LNCaP clone FGC (cell line): Measurements from ENCODE around the gene PDGFC.

Source experiments
- DNase-seq: peaks from one replicate; pipeline ENCODE4 v3.0.0-alpha.2; 2011; ENCODE audit warnings: low read depth
- H3K4me3 ChIP-seq: 2 replicates; pipeline ENCODE4 v1.5.1; 2011; ENCODE audit warnings: mild to moderate bottlenecking, low read depth, low read length, control low read depth
- CTCF ChIP-seq: IDR thresholded peaks from 2 replicates; pipeline ENCODE4 v1.5.1; 2012; ENCODE audit warnings: mild to moderate bottlenecking; ENCODE audit not compliant: control insufficient read depth, insufficient read depth; ENCODE audit errors: extremely low read depth

PDGFC gene

GRCh38 chr4:156766846-156767245 lies 204.8 kb downstream of the PDGFC start:
- no peak for DNase-seq
- no peak for TF ChIP-seq CTCF
- no peak overlapping the region for H3K4me3 ChIP-seq

DNA sequence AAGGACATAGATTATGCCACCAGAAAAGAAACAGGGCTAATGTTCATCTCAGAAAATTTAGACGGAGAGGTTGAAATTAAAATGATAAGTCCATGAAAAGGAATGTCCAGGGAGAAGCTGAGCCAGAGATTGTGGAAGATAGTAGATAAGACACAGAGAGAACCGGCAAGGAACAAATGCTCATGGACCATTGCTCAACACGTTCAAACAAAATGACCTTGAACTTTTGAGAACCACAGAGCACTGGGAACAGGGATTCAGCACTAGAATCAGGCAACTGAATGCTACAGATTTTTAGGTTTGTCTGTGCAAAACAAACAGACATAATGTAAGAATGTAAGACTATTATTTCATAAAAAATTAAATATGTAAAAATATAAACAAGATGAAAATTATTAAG lies 206.3 kb downstream of the PDGFC start:
- DNase-seq, result no peak
- H3K4me3 ChIP-seq, result no peak overlapping the region
- no peak for TF ChIP-seq CTCF

DNA sequence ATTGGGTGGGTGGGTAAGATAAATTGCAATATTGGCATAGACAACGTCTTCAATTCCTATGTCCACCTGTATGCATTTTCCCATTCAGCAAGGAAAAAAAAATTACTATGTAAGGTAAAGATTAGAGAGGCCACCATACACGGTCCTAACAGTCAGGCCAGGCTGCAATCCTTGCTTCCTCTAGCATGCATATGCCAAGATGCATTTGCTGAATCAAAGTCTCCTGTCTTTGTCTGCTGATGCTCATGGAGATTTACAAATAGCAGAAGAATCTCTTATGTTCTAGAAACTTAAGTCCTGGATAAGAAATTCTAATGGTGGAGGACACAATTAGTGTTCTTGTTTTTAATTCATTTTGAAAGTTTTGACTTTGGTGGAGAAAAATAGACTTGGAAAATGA lies 206.8 kb downstream of the PDGFC start:
- no peak for DNase-seq
- TF ChIP-seq CTCF, result no peak

DNA sequence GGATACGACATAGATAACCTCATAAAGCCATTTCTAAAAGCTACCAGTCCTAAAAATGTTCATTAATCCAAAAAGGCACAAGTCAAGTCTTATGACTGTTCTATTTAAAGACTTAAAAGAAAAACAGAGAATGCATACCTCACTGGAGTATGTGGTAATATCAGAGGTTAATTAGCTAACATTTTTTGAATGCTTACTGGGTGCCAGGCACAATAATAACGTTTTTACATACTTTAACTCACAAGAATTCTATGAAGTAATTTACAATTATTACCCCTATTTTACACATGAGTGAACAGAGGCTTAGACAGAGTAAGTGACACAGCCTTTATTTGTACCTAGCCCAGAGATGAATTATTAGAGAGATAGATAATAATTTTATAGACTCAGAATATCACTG lies 207.5 kb downstream of the PDGFC start:
- no peak for DNase-seq

More for the DNA sequence above, 206.8 kb downstream of the PDGFC start:
- H3K4me3 ChIP-seq, result no peak overlapping the region

DNA sequence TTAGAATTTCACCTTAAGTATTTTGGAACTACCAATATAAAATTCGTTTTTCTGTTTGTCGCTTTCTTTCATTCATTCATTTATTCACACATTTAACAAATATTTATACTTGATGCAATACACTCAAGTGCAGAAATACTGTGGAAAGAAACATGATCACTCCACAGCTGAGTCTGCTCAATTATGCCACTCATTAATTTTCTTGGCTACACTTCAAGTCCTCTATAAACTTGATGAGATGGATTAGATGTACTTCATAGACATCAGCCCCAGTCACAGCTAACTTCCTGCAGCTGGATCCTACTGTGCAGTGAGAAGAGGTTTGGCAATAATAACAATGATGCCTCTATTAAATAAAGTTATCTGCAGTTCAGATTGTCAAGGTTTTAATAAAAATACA lies 208.1 kb downstream of the PDGFC start:
- TF ChIP-seq CTCF, result no peak
- peak; percentile 3 for DNase-seq
- no peak overlapping the region for H3K4me3 ChIP-seq

More for the DNA sequence above, 207.5 kb downstream of the PDGFC start:
- H3K4me3 ChIP-seq, result no peak overlapping the region
- no peak for TF ChIP-seq CTCF

DNA sequence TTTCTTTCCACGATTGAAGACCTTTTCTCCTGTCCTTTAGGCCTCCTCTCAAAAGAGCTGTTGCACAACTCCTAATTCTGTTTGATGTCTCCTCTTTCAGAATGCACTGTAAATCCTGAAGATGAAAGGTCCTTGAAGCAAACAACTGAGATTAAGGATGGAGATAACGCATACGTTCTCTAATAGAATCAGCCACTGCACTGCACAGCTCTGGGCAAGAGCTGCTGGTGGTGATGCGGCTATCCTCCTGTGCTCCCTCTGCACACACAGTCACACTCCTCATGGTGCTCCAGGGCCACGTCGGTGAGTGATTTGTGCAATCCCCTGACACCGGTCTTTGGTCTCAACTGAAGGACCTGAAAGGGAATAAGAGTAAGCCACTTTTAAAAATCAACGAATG lies 208.7 kb downstream of the PDGFC start:
- no peak overlapping the region for H3K4me3 ChIP-seq
- no peak for DNase-seq
- no peak for TF ChIP-seq CTCF

GRCh38 chr4:156756118-156756517 lies 215.5 kb downstream of the PDGFC start:
- TF ChIP-seq CTCF, result no peak
- no peak overlapping the region for H3K4me3 ChIP-seq
- DNase-seq, result no peak
